ENCODE measurements around the gene MFNG. TPM values are rescaled to one million over a fixed set of nuclear protein-coding genes. Genes with fewer than 3 reads are reported as not detected.

MFNG gene
- total RNA-seq, 1 experiment from 2014 or later, result 3.3 TPM

DNA sequence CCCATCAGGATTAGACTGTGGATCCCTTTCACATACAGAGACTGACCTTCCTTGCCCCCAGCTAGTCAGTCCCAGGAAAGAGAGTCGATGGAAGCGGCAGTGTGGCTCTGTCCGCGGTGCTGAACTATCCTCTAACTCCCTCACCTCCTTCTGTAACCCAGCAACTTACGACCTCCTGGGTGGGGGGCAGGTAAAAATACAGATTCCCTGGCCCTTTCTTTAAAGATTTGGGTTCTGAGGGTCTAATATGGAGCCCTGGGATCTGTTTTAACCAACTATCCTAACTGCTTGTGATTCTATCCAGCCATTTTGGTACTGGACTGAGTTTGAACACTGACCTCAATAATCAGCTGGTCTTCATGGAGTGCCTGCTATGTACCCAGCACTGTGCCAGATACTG is 23.2 kb downstream of the MFNG start:
- H2AK5ac ChIP-seq (ENCODE audit: insufficient read length, low read length), result no peak overlapping the region
- H3K4me2 ChIP-seq (ENCODE audit: insufficient read depth, insufficient read length, low read length), result no peak overlapping the region
- H2BK15ac ChIP-seq (ENCODE audit: low read depth, low read length), result no peak overlapping the region
- no peak overlapping the region for H2BK120ac ChIP-seq (ENCODE audit: low read depth, low read length, poor library complexity, severe bottlenecking)
- no peak overlapping the region for H3K9ac ChIP-seq (ENCODE audit: extremely low read depth, insufficient read length, low read length)
- H3K23ac ChIP-seq (ENCODE audit: insufficient read length, low read depth, low read length), result no peak overlapping the region
- H3K27ac ChIP-seq (ENCODE audit: insufficient read length, low read depth, low read length), result no peak overlapping the region
- no peaks in the 10 kb centered on the region for H3K36me3 Mint-ChIP-seq (ENCODE audit: insufficient read depth in 1 of 3, low read depth in 3 of 3)
- H3K79me2 ChIP-seq (ENCODE audit: insufficient read depth, low read length), result no peaks in the 10 kb centered on the region
- H3K9me3 ChIP-seq (ENCODE audit: control insufficient read depth, low read depth, low read length), result no peaks in the 10 kb centered on the region
- H3K4me1 ChIP-seq (ENCODE audit: insufficient read depth, low read length), result no peaks in the 10 kb centered on the region; the same call in 1 of the 2 replicates
- H2BK5ac ChIP-seq (ENCODE audit: insufficient read length, low read length), result no peak overlapping the region
- H2BK12ac ChIP-seq (ENCODE audit: insufficient read length, low read depth, low read length), result no peak overlapping the region
- H4K20me1 ChIP-seq (ENCODE audit: control insufficient read depth, insufficient read depth, insufficient read length), result no peaks in the 10 kb centered on the region
- no peaks in the 10 kb centered on the region for H3K27me3 ChIP-seq (ENCODE audit: insufficient read depth, low read length)
- H3K23me2 ChIP-seq (ENCODE audit: insufficient read length, low read depth, low read length, poor library complexity, severe bottlenecking), result no peaks in the 10 kb centered on the region
- peaks cover 20% of the 10 kb centered on the region for H3K27me3 Mint-ChIP-seq (ENCODE audit: low read depth)
- TF ChIP-seq, protein P1, sequence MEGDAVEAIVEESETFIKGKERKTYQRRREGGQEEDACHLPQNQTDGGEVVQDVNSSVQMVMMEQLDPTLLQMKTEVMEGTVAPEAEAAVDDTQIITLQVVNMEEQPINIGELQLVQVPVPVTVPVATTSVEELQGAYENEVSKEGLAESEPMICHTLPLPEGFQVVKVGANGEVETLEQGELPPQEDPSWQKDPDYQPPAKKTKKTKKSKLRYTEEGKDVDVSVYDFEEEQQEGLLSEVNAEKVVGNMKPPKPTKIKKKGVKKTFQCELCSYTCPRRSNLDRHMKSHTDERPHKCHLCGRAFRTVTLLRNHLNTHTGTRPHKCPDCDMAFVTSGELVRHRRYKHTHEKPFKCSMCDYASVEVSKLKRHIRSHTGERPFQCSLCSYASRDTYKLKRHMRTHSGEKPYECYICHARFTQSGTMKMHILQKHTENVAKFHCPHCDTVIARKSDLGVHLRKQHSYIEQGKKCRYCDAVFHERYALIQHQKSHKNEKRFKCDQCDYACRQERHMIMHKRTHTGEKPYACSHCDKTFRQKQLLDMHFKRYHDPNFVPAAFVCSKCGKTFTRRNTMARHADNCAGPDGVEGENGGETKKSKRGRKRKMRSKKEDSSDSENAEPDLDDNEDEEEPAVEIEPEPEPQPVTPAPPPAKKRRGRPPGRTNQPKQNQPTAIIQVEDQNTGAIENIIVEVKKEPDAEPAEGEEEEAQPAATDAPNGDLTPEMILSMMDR (conservative IDR thresholded peaks at IDR 0.05), result no peak
- H3K56ac ChIP-seq (ENCODE audit: insufficient read length, low read depth, low read length), result no peak overlapping the region
- H3K4me1 Mint-ChIP-seq, result peaks cover 0 to 27% of the 10 kb centered on the region in 2 experiments; a peak in 2 of 4 replicates
- H3K79me1 ChIP-seq (ENCODE audit: insufficient read depth, low read depth, low read length, poor library complexity, severe bottlenecking), result no peaks in the 10 kb centered on the region
- WGBS (ENCODE audit: extremely low coverage, insufficient read length, low lambda C conversion rate), result no CpG with 5 or more reads among the region's 5 CpGs
- H3K9me3 Mint-ChIP-seq, result no peaks in the 10 kb centered on the region
- no peak overlapping the region for H4K8ac ChIP-seq (replicated peaks; ENCODE audit: insufficient read length, low read depth, low read length)
- no peak overlapping the region for H3K18ac ChIP-seq (ENCODE audit: insufficient read length, low read depth, low read length)
- peak; percentile 72 for DNase-seq
- H3K14ac ChIP-seq (ENCODE audit: insufficient read depth, low read length), result no peak overlapping the region
- no peak overlapping the region for H3K4me3 Mint-ChIP-seq
- no peak overlapping the region for H3K4ac ChIP-seq (ENCODE audit: low read depth, low read length)
- no peak overlapping the region for H2BK20ac ChIP-seq (ENCODE audit: low read depth, low read length, poor library complexity, severe bottlenecking)
- no peak overlapping the region for H4K5ac ChIP-seq (ENCODE audit: insufficient read length, low read depth, low read length)
- no peak overlapping the region for H3T11ph ChIP-seq (ENCODE audit: low read length)
- H3K27ac Mint-ChIP-seq, result no peak overlapping the region
- H4K91ac ChIP-seq (ENCODE audit: insufficient read length, low read depth, low read length), result no peak overlapping the region
- H2AFZ ChIP-seq (ENCODE audit: low read length), result no peak overlapping the region

Measured in H9 (cell line).